Right ventricle myocardium inferior (tissue), 1 donor: ENCODE data around the gene KRT86. TPM values are rescaled to one million over a fixed set of nuclear protein-coding genes. Genes with fewer than 3 reads are reported as not detected.

Experiments used
- total RNA-seq: library from RNA; stranded (reverse); fragmentation: NEBNext Ultra II Directional; extraction: Animal tissue kit (Norgen Biotek cat#: 25700); gene quantifications from one replicate; pipeline ENCODE4 v1.2.1, GENCODE V29; 2021
- donor health status: DM: no; HTN: yes; CAD: no; lungs with severe emphysema.

KRT86 gene
- total RNA-seq, 1 donor from 2014 or later: not detected

Other genes with a start within 250 kb of the KRT86 start
- 40.6 TPM for gene NR4A1, start 223.2 kb upstream of the KRT86 start, total RNA-seq
- gene ATG101, start 204.7 kb upstream of the KRT86 start, total RNA-seq: 24.9 TPM
- 0.16 TPM for gene SMIM41, start 194.9 kb upstream of the KRT86 start, total RNA-seq
- not detected for gene KRT80, start 82.6 kb upstream of the KRT86 start, total RNA-seq
- not detected for gene KRT7, start 41.4 kb upstream of the KRT86 start, total RNA-seq
- gene KRT81, start 16.9 kb downstream of the KRT86 start, total RNA-seq: not detected
- not detected for gene KRT83, start 46.8 kb downstream of the KRT86 start, total RNA-seq
- not detected for gene KRT85, start 92.8 kb downstream of the KRT86 start, total RNA-seq
- gene KRT84, start 111.0 kb downstream of the KRT86 start, total RNA-seq: not detected
- gene KRT82, start 131.7 kb downstream of the KRT86 start, total RNA-seq: not detected
- gene KRT75, start 159.7 kb downstream of the KRT86 start, total RNA-seq: not detected
- not detected for gene KRT6B, start 177.5 kb downstream of the KRT86 start, total RNA-seq
- not detected for gene KRT6C, start 199.2 kb downstream of the KRT86 start, total RNA-seq
- 0.16 TPM for gene KRT6A, start 218.6 kb downstream of the KRT86 start, total RNA-seq
- 0.16 TPM for gene KRT5, start 245.7 kb downstream of the KRT86 start, total RNA-seq